Measurements from ENCODE around the gene RUNX2. TPM values are rescaled to one million over a fixed set of nuclear protein-coding genes. Genes with fewer than 3 reads are reported as not detected.

Gene RUNX2
- polyA plus RNA-seq, 1 donor (not counting 4 experiments of a cell fraction or from before 2014, with no cell fraction given) = 1.4 TPM

DNA sequence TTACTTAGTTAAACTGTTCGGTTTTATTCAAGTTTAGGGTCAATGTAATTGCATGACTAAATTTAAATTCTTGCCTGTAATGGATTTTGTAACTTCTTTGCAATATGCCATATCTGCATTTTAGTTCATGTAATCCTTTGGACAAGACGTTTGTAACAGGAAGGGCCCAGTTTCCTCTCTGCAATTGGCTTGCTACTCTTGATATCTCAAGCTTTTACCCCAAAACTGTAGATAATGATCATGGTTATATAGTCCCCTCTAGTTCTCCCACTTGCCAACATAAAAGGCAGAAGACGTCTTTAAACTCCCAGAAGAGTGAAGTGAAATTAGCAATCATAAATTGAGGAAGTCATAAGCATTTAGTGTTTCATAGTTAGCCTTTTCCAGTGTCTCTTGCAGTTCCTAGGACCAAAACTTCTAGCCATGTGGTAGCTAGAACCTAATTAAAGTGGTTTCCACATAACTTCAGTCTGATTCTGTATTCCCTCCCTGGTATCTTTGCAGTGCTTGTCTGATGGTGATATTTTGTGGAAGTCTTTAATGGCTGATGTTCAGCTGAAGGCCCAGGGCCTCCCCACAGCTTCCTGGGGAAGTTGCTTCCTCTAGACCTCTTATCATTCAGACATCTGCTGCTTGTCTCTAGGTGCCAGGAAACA lies 167.4 kb downstream of the RUNX2 start:
- Histone ChIP-seq H3K4me3 (ENCODE audit: control insufficient read depth in 2 of 3, extremely low read depth in 1 of 3, insufficient read depth in 2 of 3, low read depth in 1 of 3, low read length in 3 of 3) (no peak overlapping the region), H4K20me1 (ENCODE audit: control insufficient read depth, extremely low read depth, insufficient read depth, low read length) (no peaks in the 10 kb centered on the region), H2AFZ (ENCODE audit: control insufficient read depth, low read length) (no peak overlapping the region), H3K9ac (ENCODE audit: control insufficient read depth, extremely low read depth, insufficient read depth, low read length) (no peak overlapping the region), H3K9me3 (ENCODE audit: control insufficient read depth, low read depth, low read length) (no peaks in the 10 kb centered on the region), H3K4me1 (ENCODE audit: control insufficient read depth, extremely low read depth, insufficient read depth, low read length) (no peaks in the 10 kb centered on the region), H3K79me2 (ENCODE audit: control insufficient read depth, insufficient read depth, low read length) (no peaks in the 10 kb centered on the region), H3K27ac (ENCODE audit: control insufficient read depth, insufficient read depth, low read length) (no peak overlapping the region), H3K27me3 (ENCODE audit: control insufficient read depth, extremely low read depth, insufficient read depth, low read length) (no peaks in the 10 kb centered on the region), H3K4me2 (ENCODE audit: control insufficient read depth, extremely low read depth, insufficient read depth, low read depth, low read length) (no peak overlapping the region), H3K9me1 (ENCODE audit: control insufficient read depth, extremely low read depth, insufficient read depth, low read length) (no peaks in the 10 kb centered on the region), H3K36me3 (ENCODE audit: control insufficient read depth in 2 of 2, extremely low read depth in 1 of 2, insufficient read depth in 2 of 2, low read length in 2 of 2) (no peaks in the 10 kb centered on the region)
- TF ChIP-seq, protein P1, sequence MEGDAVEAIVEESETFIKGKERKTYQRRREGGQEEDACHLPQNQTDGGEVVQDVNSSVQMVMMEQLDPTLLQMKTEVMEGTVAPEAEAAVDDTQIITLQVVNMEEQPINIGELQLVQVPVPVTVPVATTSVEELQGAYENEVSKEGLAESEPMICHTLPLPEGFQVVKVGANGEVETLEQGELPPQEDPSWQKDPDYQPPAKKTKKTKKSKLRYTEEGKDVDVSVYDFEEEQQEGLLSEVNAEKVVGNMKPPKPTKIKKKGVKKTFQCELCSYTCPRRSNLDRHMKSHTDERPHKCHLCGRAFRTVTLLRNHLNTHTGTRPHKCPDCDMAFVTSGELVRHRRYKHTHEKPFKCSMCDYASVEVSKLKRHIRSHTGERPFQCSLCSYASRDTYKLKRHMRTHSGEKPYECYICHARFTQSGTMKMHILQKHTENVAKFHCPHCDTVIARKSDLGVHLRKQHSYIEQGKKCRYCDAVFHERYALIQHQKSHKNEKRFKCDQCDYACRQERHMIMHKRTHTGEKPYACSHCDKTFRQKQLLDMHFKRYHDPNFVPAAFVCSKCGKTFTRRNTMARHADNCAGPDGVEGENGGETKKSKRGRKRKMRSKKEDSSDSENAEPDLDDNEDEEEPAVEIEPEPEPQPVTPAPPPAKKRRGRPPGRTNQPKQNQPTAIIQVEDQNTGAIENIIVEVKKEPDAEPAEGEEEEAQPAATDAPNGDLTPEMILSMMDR (optimal IDR thresholded peaks at IDR 0.05 in 1 of 3, IDR thresholded peaks at IDR 0.05 in 1 of 3, conservative IDR thresholded peaks at IDR 0.05 in 1 of 3; ENCODE audit: extremely low read depth in 1 of 3, insufficient read depth in 2 of 3, low read length in 3 of 3) = no peak
- FAIRE-seq = no peak
- dilution Hi-C loops (cut with MboI; ENCODE audit: extremely low pct_ligation_motif_present, low sequenced_read_pairs) = no loop called here
- DNase-seq (ENCODE audit: low read depth, low spot score) = no peak

DNA sequence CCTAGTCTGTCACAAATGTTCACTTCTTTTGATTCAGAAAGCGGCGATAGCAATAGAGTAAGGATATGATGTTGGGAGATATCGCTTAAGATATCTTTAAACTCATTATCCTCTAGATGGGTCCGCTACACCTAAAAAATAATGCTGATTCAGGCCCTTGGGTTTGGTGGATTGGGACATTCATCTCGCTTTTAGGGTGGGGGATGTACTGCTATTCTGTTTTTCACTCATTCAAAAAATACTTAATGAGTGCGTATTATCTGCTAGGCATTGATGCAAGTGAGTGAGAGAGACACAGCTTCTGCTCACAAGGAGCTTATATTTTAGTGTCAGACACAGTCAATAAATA lies 167.9 kb downstream of the RUNX2 start:
- DNase-seq (ENCODE audit: low read depth, low spot score) = no peak
- Histone ChIP-seq H3K4me2 (ENCODE audit: control insufficient read depth, extremely low read depth, insufficient read depth, low read depth, low read length) (no peak overlapping the region), H3K36me3 (ENCODE audit: control insufficient read depth in 2 of 2, extremely low read depth in 1 of 2, insufficient read depth in 2 of 2, low read length in 2 of 2) (no peaks in the 10 kb centered on the region), H3K9me3 (ENCODE audit: control insufficient read depth, low read depth, low read length) (no peaks in the 10 kb centered on the region), H3K9ac (ENCODE audit: control insufficient read depth, extremely low read depth, insufficient read depth, low read length) (no peak overlapping the region), H3K4me3 (ENCODE audit: control insufficient read depth in 2 of 3, extremely low read depth in 1 of 3, insufficient read depth in 2 of 3, low read depth in 1 of 3, low read length in 3 of 3) (no peak overlapping the region), H4K20me1 (ENCODE audit: control insufficient read depth, extremely low read depth, insufficient read depth, low read length) (no peaks in the 10 kb centered on the region), H2AFZ (ENCODE audit: control insufficient read depth, low read length) (no peak overlapping the region), H3K79me2 (ENCODE audit: control insufficient read depth, insufficient read depth, low read length) (no peaks in the 10 kb centered on the region), H3K27me3 (ENCODE audit: control insufficient read depth, extremely low read depth, insufficient read depth, low read length) (no peaks in the 10 kb centered on the region), H3K27ac (ENCODE audit: control insufficient read depth, insufficient read depth, low read length) (no peak overlapping the region), H3K4me1 (ENCODE audit: control insufficient read depth, extremely low read depth, insufficient read depth, low read length) (no peaks in the 10 kb centered on the region), H3K9me1 (ENCODE audit: control insufficient read depth, extremely low read depth, insufficient read depth, low read length) (no peaks in the 10 kb centered on the region)
- TF ChIP-seq, protein P1 (optimal IDR thresholded peaks at IDR 0.05 in 1 of 3, IDR thresholded peaks at IDR 0.05 in 1 of 3, conservative IDR thresholded peaks at IDR 0.05 in 1 of 3; ENCODE audit: extremely low read depth in 1 of 3, insufficient read depth in 2 of 3, low read length in 3 of 3) = no peak
- TF ChIP-seq EZH2 (IDR thresholded peaks at IDR 0.05; ENCODE audit: low read length) = no peak
- dilution Hi-C loops (cut with MboI; ENCODE audit: extremely low pct_ligation_motif_present, low sequenced_read_pairs) = no loop called here
- no peak for FAIRE-seq
